HG03520 (cell line): Measurements from ENCODE around the gene ANKRD39.

ENCODE experiments used
- ATAC-seq: cut with Tn5 transposase; IDR thresholded peaks from one replicate; pipeline ENCODE4 v1.9.1; 2021; ENCODE audit warnings: mild to moderate bottlenecking, moderate library complexity; ENCODE audit not compliant: unreplicated experiment

The ANKRD39 gene

GRCh38 chr2:96888072-96889011 lies 30.5 kb upstream of the ANKRD39 start:
- no peak for ATAC-seq

GRCh38 chr2:96887493-96888012 lies 29.7 kb upstream of the ANKRD39 start:
- no peak for ATAC-seq

- no peak for ATAC-seq
These were observed 27.9 kb upstream of the ANKRD39 start for GRCh38 chr2:96885432-96886347.

GRCh38 chr2:96884299-96885094 lies 26.7 kb upstream of the ANKRD39 start:
- ATAC-seq, result no peak

GRCh38 chr2:96883306-96883705 lies 25.5 kb upstream of the ANKRD39 start:
- no peak for ATAC-seq

- no peak for ATAC-seq
These were observed 25.1 kb upstream of the ANKRD39 start for GRCh38 chr2:96882906-96883305.

- no peak for ATAC-seq
These were observed 24.4 kb upstream of the ANKRD39 start for GRCh38 chr2:96882230-96882629.

- no peak for ATAC-seq
These were observed 23.8 kb upstream of the ANKRD39 start for GRCh38 chr2:96881349-96882195.

- ATAC-seq, result no peak
These were observed 23.1 kb upstream of the ANKRD39 start for GRCh38 chr2:96880891-96881273.

GRCh38 chr2:96879545-96880040 lies 21.8 kb upstream of the ANKRD39 start:
- ATAC-seq, result no peak

GRCh38 chr2:96878796-96879544 lies 21.2 kb upstream of the ANKRD39 start:
- ATAC-seq, result no peak

- no peak for ATAC-seq
These were observed 20.4 kb upstream of the ANKRD39 start for GRCh38 chr2:96878171-96878570.

- no peak for ATAC-seq
These were observed 19.8 kb upstream of the ANKRD39 start for GRCh38 chr2:96877631-96878092.

GRCh38 chr2:96877042-96877451 lies 19.2 kb upstream of the ANKRD39 start:
- no peak for ATAC-seq

GRCh38 chr2:96876269-96877041 lies 18.6 kb upstream of the ANKRD39 start:
- no peak for ATAC-seq

- no peak for ATAC-seq
These were observed 17.9 kb upstream of the ANKRD39 start for GRCh38 chr2:96875498-96876268.

- ATAC-seq, result no peak
These were observed 16.5 kb upstream of the ANKRD39 start for GRCh38 chr2:96874198-96874831.
